TTC549 (cell line): Measurements from ENCODE around the gene OXER1.
A peak's percentile ranks its signal among the peaks of the same experiment; 100 is the strongest.

ENCODE experiments used
- FAIRE-seq: peaks from 2 replicates; lab custom pipeline; 2012; peaks lifted over from hg19 to GRCh38; lab: Jason Lieb, UNC

The OXER1 gene, protein sequence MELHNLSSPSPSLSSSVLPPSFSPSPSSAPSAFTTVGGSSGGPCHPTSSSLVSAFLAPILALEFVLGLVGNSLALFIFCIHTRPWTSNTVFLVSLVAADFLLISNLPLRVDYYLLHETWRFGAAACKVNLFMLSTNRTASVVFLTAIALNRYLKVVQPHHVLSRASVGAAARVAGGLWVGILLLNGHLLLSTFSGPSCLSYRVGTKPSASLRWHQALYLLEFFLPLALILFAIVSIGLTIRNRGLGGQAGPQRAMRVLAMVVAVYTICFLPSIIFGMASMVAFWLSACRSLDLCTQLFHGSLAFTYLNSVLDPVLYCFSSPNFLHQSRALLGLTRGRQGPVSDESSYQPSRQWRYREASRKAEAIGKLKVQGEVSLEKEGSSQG

DNA sequence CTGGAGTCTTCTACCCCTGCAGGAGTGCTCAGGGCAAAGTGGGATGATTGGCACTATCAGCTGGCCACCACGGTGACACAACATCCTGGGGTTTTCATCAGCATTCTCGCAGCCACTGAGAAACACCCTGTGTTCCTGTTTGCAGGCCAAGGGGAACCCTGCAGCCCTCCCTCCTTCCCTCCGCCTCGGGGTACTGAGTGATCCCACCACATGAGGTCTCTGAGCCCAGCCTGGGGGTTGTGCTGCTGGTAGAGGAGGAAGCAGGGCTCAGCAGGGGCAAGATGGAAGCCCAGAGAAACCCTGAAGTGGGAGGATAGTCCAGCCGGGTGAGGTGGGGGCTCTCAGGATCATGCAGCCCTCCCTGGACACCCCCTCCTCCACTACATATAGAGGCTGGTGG lies at the start of gene OXER1:
TSS of gene OXER1 (minus strand) at position 40 of the 400 bp plus-strand sequence. CDS start 73 bp downstream, outside the sequence.
- no peak for FAIRE-seq

DNA sequence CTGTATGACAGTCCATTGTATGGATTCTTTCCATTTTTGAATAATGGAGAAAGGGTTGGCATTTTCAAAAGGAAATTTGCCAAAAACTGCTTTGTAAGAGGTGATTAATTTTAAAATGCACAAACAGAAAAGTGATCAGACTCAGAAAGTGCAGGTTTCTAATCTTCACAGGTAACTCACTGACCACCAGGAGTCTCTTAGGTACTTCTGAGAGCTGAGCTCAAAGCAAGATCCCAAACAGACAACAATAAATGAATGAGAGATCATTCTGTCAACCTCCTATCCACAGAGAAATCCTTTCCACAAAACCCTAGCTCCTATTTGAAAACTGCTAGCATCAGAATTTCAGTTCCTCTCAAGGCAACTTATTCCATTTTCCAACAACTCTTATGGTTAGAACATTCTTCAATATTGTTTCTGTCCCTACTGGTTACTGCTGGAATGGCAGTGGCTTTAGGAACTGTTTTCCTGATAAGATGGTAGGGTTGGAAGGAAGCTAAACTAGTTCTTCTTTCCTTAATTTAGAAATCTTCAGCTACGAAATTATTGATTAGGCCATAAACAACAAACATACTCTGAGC lies 49.1 kb upstream of the OXER1 start:
- peak; percentile 83 for FAIRE-seq

DNA sequence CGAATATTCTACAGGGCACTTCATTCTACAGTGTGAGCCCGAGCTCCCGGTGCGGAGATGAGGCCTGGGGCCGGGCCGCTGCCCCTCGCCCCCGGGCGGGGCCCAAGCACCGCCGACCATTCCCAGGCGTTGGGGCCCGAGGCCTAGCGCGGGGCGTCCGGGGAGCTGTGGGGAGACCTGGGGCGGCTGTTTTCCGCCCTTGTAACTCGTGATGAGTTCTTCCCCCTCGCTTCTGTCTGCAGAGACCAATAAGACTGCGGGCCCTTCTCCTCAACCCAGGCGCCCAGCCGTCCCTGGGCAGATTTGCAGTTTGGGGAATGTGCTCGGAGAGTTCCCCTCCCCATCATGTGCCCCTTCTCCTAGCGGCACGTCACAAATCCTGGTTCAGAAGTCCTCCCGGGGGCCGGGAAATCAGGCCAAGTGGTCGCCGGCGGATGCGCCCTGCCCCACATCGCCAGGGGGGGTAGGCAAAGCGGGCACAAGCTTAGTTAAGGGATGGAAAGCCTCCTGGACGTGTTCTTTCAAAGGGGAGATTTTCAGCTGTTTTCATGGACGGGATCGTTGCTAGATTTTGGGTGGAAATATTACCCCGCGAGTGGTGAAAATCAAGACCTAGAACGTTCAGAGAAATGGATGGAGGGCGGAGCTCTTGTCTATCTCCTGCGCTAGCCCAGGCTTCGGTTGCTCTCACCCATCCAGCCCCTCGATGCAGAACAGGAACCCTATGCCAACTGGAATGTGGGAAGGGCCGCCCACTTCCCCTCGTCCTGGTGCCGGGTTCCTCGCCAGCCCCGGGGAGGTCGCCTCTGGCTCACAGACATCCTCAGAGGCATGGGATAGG lies 47.3 kb upstream of the OXER1 start:
- FAIRE-seq = no peak

DNA sequence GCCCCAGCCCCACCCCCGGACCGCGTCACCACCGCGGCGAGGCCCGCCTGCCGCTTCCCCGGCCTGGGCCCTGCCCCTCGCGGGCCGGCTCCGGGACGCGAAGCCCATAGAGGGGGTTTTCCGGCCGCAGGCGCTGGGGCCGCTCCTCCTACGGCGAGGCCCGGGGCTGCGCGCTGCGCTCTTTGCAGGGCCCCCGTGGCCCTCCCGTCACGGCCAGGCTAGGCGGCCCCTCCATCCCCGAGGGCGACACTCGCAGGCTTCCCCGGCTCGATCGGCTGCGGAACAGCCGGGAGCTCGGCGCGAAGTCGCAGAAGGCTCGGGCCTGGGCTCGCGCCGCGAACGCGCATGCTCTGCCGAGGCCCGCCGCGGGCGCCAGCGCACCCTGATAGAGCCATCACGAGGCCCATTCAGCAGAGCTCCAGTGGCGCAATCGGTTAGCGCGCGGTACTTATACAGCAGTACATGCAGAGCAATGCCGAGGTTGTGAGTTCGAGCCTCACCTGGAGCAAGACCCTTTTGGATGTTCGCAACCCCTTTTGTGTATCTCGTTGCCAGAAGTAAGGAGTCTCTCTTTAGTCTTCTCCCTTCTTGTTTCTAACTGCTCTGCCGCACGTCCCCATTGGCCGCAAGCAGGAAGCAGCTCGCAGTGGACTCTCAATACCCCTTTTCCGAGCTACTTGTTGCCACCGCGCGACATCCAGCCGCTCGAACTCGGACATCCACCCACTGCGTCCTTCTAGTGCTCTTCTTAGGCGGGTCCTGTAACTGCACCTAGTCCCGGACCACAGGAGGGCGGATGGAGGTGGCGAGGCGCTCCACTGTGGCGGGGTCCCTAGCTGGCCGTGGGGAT lies 46.4 kb upstream of the OXER1 start:
- no peak for FAIRE-seq

DNA sequence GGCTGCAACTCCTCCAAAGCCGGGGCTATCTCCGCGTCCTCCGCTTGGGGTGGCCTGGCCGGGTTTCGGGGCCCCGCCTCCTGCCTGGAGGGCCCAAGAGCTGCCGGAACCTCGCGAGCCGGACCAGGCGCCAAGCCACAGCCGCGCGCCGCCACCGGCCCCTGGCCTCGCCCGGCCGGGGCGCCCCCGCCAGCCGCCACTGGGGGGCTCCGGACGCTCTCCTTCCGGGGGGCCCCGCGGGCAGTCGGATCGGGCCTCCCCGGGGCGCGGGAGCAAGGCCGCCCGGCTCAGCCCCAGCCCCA lies 45.8 kb upstream of the OXER1 start:
- FAIRE-seq = no peak

DNA sequence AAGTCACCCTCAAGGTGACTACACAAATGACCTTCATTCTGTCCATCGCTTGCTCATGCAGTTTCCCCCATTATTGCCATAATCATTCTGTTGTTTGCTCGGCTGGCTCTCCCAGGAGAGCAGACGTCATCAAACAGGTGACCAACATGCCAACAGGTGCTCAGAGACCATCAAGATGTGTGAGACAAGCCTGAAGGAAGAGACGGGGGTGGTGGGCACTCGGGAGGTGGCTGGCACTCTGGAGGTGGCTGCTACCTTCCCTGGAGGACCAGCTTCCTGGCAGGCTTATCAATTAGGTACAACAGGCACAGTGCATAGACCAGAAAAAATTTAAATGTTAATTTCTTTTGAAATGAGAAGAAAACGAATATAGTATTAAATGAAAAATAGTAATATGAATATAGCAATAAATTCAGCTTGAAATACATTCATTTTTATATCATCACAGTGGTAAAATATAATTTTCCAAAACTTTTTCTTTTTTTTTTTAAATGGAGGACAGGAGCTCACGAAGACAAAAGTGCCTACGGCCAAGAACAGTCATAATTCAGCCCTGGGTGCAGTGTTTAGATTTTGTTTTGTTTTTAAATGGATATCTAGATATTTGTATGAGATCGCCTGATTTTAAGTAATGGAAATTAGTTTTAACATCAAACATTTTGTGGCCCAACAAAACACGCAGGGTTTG lies 45.3 kb upstream of the OXER1 start:
- peak; percentile 22 for FAIRE-seq

DNA sequence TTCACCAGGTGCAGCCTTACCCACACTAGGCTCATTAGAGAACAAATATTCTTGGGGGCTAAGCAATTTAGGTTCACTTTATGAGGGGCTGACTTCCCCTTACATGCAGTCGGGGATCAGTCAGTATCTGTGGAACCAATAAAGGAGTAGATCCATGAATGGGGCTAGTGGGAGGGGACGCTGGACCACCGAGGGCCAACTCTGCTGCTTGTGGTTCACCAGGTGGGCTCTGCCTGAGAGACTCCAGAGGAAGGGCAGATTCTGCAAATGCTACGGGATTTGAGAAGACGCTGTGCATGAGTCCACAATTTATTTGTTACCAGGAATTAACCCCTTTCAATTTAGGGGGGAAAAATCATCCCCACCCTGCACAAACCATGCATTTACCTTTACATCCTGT lies 44.4 kb upstream of the OXER1 start:
- FAIRE-seq = no peak

DNA sequence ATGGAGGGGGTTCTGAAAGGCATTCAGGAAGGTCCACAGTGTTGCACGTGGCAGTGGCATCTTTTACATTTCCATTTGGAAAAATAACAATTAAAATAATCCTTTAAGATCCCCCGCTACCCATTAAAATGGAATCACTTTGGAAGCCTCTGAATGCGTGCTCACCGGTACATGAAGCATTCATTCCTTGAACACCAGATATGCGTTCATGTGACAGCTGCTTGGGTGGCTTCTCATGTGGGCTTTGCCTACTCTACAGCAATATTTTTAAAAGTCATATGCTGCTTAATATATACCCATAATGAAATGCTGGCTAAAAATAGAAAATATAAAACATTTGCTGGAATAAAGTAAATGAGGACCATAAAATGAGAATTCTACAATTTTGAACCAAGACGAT lies 42.9 kb upstream of the OXER1 start:
- no peak for FAIRE-seq

DNA sequence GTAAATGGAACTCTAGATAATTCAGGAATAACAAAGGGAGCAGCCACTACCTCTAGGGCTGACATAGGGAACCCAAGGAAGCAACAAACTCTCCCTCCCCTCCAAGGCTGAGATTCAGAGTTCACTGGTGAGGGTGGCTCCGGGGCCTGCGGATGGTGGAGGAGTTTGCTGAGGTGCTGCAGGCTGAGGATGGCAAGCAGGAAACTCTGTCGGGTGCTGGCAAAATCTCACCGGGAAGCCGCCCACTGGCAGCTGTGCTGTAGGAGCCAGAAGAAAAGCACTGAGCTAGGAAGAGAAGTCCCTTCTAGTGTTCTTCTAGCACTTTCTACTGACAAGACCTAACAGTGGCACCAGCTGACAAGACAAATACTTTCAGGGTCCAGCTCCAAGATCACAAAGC lies 41.0 kb upstream of the OXER1 start:
- FAIRE-seq = no peak

DNA sequence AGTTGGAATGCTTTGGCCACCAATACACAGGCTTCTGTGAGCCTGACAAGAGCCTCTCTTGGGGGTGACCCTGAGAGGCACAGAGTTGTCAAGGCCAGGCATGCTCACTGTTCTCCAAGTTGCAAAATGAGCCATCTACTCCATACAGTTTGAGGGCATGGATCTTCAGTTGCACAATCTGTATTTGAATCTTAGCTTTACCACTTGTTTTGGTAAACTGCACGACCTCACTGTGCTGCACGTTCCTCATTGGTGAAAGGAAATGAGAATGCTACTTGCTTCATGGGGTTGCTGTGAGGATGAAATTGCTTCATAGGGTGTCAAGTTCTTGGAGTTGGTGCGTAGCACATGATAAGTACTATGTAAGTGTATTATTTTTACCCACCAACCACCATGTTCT lies 40.4 kb upstream of the OXER1 start:
- FAIRE-seq = no peak

DNA sequence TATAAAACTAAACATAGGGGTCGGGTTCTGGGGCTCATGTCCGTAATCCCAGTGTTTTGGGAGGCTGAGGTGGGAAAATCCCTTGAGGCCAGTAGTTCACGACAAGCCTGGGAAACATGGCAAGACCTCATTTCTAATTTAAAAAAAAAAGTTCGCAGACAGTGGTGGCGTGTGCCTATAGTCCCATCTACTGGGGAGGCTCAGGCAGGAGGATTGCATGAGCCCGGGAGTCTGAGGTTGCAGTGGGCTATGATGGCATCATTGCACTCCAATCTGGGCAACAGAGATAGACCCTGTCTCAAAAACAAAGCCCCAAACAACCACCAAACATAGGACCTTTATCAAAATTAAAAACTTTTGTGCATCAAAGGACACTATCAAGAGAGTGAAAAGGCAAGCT lies 38.2 kb upstream of the OXER1 start:
- FAIRE-seq = no peak

DNA sequence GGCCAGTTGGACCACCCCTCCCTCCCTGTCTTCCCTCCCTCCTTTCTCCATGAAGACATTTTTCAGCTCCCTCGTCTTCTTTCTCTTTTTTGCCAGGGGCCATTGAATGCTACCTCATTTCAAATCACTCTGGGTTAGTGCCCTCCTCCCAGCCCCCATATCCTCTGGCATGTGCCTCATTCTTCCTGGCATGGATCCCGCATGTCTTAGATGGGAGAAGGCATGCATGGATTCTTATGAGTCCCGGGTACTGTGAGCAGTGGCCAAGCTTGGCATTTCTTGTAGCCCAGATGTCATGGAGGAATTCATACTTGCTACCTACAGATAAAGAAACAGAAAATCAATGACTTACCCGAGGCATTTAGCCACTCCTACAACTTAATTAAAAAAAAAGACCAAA lies 37.4 kb upstream of the OXER1 start:
- FAIRE-seq = no peak

DNA sequence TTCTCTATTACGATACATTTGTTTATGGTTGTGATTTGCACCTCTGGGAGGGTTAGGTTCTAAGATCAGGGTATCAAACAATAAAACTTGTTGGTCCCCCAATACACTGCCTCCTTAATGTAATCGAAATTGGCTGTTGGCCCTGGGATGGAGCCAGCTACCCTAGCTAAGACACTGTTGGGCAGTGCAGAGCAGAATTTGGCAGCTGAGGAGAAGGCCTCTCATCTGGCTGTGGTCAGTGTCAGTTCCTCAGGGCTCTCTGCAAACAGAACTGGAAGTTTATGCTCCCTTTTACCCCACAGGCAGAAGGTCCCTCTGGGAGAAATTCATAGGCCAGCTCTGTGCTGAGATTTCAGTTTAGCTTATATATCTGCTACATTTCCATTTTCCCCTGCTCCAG lies 37.0 kb upstream of the OXER1 start:
- FAIRE-seq = no peak

DNA sequence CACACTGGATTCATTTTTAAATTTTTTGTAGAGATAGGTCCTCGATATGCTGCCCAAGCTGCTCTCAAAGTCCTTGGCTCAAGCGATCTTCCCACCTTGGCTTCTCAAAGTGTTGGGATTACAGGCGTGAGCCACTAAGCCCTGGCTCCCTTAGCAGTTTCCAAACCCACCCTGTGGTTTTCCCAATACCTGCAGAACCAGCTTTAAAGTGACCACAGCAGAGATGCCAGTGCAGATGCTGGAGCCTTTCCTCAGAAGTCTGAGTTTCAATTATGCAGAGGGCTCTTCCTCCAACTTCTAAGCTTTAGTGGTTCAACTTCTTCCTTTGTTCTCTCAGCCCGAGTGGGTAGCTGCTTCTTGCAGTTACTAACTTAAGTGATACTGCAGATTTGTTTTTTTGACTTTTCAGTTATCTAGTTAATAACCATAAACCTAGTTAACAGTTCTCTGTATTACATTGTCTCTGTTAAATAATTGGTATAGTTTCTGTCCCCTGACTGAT lies 36.6 kb upstream of the OXER1 start:
- no peak for FAIRE-seq

DNA sequence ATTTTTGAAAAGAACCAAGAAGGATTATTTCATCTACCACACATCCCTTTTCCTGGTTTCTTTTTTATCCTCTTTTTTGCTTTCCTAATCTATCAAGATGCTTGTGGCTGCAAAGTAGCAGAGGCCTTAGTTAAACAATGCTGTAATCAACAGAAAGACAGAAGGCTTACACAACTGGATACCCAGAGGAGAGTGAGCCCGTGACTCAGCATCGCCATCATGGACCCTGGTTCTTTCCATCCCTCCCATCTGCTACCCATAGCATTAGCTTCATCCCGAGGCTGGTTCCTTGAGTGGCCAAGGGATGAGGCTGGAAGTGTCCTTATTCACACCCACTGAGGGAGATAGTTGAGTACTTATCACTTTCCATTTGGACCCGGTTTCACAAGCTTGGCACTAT lies 35.9 kb upstream of the OXER1 start:
- no peak for FAIRE-seq

DNA sequence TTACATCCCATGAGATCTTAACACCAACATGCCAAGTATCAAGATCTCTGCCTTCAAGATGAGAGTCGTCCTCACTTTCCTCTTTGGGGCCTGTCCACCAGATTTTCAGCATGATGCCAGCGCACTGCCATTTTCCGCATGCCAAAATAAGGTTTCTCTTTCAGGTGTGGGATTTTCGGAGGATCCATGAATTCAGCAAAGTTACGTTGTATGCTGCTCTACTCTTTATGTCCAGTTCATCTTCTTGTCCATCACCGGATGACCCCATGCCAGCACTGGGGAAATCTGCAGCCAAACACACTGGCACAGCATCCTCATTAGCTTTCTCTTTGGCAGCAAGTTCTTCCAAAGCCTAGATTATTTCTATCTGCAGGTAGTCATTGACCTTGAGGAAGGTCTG lies 33.3 kb upstream of the OXER1 start:
- FAIRE-seq = no peak

DNA sequence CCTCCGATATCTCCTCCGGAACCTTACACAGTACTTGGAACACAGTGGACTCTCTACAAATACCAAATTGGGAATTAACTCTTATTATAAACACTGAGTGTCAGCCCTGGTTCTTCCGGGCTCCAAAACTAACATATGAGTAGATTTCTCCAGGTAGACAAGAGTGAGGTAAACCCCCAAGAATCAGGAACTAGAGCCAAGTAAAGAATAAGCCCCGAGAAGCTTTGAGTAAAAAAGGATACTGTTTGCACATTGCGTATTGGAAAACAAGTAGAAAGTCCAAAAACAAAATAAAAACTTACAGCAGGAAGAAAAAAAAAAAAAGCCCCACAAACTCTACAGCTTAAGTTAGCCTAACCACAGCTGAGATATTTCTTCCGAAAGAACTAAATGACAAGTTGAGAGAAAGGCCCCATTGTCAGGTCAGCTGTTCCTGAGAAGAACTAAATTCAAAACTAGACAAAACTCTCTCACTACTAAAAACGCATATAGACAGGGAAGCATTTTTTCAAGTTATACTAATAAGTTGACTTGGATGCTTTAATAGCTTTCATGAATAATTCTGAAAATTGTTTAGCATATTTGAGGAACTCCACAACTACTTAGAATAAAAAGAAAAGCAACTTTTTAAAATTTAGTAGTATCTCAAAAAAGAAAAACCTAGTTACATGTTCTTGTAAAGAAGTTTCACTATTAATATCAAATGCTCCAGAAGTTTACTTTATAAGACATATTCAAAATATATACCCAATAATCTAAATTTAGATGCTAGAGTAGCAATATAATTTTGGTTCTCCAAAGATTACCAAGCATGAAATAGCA lies 32.7 kb upstream of the OXER1 start:
- FAIRE-seq = peak; percentile 7

DNA sequence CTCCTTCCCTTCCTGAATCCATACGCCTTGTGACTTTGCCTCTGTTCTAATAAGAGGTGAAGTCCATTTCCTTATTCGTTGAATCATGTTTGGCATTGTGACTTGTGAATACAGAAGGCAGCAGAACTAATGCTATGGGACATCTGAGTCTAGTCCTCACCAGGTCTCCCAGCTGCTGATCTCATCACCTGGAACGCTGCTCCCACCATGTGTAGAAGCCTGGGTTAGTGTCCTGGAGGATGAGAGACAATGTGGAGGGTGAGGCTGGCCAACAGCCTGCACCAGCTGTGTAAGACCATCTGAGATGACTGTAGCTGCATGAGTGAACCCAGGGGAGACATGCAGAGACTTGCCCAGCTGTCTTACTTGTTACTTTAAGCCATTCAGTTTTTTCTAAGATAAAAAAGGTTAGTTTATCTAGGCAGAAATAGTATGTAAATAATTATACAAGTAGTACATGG lies 31.9 kb upstream of the OXER1 start:
- FAIRE-seq = no peak

DNA sequence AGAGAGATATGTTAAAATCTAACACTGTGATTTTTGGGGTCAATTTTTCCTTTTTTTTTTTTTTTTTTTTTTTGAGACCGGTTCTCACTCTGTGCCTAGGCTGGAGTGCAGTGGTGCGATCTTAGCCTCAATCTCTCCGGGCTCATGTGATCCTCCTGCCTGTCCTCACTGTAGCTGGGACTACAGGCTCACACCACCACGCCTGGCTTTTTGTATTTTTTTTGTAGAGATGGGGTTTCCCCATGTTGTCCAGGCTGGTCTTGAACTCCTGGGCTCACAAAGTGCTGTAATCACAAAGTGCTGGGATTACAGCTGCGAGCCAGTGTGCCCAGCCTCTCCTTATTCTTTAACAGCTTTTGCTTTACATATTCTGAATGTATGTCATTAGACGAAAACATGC lies 31.3 kb upstream of the OXER1 start:
- FAIRE-seq = no peak

DNA sequence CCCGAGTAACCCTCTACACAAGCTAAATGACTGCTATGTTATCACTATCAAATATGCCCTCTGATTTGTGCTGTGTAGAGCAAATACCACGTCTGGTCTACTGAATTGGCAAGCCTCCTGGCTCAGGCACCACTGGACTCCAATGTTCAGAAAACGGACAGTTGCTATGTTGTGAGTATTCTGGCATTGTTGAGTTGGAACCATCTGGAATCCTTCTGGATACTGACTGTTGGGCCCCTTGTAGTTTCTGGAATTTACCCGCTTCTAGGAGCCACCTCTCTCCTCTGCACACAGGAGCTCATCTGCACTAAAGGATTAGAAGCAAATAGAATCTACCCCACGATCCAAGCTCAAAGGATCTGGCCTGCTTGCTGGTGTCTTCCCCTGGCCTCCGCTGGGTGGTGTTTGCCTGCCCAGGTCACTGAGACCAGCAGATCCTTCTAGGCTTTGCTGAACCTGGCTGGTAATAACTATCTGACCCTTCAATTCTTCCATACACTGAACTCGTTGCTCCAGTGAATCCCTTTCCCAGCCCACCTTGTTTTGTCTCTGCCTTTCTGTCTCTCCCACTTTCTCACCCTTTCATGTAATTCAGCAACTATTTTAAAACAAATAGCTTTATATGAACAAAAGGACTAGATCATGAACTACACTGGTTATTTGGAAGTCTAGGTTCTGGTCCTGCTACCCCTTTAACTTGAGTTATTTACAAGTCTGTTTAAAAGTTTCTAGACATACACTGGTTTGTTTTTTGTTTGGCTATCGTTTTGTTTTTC lies 30.5 kb upstream of the OXER1 start:
- FAIRE-seq = peak; percentile 23
